NK-92 treated with Interleukin-12 subunit alpha and Interleukin-12 subunit beta, amount 100 ng/mL, for 24 hours (cell line): ENCODE data around the gene PTPRH.
"Not testable (repeated sequence)": the region's sequence is repeated elsewhere in the genome, so short reads cannot be mapped to it uniquely, and the experiment has no call there.

Experiments
- DNase-seq: peaks from one replicate; lab custom pipeline; 2025; lab: John Stamatoyannopoulos, UW

PTPRH gene

GRCh38 chr19:55225415-55225958, 16.2 kb upstream of the PTPRH start:
- DNase-seq: no peak

DNA sequence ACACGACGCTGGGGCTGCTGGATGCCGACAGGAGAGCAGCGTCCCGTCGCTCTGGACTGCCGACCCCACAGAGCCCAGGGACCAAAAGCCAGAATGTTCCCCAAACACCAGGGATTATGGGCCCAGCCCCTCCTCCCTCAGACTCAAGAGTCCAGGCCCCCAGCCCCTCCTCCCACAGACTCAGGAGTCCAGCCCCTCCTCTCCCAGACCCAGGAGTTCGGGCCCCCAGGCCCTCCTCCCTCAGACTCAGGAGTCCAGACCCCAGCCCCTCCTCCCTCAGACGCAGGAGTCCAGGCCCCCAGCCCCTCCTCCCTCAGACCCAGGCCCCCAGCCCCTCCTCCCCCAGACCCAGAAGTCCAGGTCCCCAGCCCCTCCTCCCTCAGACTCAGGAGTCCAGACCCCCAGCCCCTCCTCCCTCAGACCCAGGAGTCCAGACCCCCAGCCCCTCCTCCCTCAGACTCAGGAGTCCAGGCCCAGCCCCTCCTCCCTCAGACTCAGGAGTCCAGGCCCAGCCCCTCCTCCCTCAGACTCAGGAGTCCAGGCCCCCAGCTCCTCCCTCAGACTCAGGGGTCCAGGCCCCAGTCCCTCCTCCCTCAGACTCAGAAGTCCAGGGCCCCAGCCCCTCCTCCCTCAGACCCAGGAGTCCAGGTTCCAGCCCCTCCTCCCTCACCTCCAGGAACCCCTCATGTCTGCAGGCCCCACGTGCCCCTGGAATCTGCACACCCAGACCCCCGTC, 15.5 kb upstream of the PTPRH start:
- not testable (repeated sequence) for DNase-seq

DNA sequence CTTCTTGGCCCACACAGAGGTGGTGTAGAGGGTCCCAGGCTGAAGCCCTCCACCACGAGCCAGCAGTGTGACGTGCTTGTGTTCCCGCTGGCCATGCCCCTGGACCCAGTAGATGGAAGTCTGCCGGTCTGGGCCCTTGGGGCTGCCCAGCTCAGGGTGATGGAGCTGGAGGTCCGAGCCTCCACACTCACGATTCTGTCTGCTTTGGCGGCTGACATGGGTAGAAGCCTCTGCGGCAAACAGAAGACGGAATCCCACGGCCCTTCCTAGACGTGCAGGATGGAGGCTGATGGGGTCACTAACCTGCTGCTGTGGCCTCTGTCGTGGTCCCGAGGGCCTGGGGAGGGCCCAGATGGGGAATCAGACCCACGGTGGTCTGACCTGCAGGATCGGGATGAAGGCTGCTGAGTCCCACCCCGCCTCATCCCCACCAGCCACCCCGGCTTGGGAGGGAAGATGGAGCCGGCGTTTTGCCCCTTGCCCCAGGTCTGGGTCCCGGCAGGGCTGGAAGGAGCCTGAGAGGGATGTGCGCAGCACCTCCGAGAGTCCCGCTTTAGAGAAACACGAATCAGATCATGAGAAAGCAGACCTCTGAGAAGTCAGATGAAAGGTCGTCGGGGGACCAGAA, 14.9 kb upstream of the PTPRH start:
- DNase-seq: no peak

DNA sequence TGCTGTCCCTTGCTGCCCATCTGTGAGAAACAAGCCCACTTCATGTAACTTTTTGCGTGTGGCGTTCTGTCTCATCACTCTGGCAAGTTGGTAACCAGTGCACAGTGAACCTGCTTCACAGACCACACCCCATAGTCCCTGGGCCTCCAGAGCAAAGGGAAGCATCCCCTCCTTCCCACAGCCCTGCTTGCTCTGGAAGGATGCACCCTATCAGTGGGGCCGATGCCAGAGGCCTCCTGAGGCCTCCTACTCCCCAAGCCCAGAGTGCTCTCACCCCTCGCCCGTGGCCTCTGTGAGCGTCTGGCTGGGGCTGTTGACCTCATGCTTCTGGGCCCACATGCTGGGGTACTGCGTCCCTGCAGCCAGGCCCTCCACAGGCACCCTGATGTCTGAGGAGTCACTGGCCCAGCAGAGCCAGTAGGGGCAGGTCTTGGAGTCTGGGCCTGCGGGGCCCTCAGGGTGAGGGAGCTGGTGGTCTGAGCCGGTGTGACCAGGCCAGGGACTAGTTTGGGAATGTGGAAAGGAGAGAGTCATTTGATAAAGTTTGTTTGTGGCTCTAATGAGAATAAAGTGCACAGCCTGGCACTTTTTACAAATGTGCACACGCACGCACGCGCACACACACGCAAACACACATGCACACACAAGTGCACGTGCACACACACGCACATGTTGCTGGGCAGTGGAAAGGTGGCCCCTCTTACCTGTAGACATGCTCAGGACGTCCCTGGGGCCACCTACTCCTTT, 14.2 kb upstream of the PTPRH start:
- DNase-seq: no peak

DNA sequence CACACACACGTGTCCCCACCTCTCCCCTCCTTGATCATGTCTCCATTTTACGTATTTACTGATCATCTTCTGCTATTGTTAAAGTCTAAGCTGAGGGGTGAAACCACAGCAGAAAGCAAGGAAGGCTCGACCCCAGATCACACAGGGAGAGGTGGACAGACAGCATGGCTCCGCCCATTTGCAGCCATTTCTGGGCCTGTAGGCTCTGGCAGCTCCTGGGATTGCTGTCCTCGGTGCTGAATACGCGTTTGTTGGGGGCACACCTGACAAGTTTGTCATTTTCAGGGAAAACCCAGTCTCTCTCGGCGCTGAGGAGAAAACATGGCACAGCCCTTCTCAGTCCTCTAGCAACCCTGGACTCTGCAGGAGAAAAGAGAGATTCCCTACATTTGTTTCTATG, 11.2 kb upstream of the PTPRH start:
- no peak for DNase-seq

- no peak for DNase-seq
These were observed 7.3 kb upstream of the PTPRH start for GRCh38 chr19:55216461-55217198.

DNA sequence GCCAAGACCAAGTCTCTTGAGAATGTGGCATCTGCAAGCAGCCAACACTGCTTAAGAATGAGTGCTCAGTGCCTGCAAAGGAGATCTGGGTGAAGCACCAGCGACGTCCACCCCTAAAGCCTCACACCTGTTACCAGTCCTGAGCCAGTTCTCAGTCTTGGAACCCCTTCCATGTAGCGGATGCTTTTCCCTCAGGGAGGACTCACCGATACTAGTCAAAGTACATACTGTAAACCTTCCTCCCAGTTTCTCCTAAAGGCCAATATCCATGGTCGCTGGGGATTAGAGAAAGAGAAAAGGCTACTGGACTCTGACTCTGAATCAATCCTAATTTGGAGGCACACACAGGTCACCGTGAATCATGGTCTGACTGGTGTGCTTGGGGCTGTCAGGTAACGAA, 4.2 kb upstream of the PTPRH start:
- DNase-seq: no peak

DNA sequence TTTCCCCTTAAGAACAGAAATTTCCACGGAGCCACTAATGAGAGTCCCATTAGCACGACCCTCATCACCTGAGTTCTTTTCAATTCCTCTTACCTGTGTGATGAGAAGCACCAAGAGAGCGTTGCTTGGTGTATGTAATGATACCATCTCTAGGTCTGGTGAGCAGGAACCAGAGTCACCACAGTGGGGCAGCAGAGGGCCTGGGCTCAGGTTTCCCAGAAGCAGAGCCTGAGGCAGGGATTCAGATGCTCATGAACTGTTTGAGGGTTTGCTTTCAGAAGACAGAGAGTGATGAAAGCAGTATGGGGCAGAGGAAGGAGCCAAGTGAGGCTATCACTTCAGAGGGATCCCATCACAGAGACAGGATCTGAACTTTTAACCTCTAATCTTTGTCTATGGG, 3.1 kb upstream of the PTPRH start:
- DNase-seq: peak; percentile 54

GRCh38 chr19:55209693-55210472, 582 bp upstream of the PTPRH start:
- DNase-seq: no peak

DNA sequence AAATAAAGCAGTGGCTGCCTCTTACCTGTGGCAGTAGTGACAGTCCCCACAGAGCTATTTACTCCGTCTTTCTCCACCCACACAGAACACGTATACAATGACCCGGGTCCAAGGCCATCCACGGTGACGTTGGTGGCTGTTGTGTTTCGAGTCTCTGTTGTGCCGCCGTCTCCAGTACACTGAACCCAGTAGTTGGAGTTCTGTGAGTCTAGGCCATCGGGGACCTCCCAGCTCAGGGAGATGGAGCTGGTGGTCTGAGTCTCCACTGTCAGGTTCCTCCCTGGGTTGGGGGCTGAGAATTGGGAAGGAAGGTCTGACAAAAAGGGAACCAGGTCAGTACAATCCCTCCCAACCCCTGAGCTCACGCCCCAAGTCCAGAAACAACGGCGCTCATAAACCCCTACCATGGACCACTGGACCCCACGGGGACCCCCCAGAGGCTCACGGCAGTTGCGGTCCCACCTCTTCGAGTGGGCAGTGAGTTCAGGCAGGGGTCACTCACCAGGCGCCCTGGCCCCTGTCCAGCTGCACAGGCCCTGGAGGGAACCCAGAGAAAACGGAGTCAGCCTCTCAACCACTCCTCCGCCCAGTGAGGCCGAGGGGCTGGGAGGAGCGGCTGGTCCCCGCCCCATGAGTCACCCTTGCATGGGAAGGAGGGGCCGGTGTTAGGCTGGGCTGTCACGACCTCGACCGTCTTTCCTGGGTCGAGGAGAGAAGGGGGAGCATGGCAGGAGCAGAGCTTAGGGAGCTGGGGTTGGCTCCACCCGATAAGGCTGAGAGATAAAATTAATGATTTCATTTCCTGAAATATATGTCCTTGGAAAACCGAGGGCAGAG, 2.4 kb downstream of the PTPRH start:
- DNase-seq: no peak

DNA sequence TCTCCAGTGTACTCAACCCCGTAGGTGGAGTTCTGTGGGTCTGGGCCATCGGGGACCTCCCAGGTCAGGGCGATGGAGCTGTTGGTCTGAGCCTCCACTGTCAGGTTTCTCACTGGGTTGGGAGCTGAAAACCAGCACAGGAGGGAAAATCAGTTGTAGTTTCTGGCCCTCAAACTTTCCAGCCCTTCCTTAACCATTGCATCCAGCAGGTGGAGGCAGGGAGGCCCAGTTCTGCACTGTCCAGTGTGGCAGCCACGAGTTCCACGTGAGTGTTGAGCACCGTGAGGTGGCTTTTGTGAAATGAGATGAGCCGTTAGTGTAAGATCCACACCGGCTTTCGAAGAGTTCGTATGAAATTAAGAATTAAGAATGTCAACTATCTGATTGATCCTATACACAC, 7.1 kb downstream of the PTPRH start:
- DNase-seq: not testable (repeated sequence)

DNA sequence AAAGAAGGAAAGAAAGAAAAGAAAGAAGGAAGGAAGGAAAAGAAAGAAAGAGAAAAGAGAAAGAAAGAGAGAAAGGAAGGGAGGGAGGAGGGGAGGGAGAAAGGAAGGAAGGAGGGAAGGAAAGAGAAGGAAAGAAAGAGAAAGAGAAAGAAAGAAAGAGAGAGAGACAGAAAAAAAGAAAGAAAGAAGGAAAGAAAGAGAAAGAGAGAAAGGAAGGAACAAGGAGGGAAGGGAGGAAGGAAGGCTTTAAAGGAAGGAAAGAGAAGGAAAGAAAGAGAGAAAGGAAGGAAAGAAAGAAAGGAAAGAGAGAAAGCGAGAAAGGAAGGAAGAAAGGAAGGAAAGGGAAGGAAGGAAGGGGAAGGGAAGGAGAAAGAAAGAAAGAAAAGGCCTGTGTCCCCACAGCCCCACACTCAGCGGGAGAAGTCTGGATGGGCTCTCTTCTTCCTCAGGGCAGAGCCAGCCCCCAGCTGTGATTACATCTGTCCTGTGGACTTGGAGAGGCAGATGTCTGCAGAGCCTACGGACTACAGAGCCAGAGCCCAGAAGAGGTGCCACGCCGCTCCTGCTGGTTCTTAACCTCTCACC, 9.6 kb downstream of the PTPRH start:
- no peak for DNase-seq

- no peak for DNase-seq
These were observed 10.7 kb downstream of the PTPRH start for GRCh38 chr19:55198651-55199050.

DNA sequence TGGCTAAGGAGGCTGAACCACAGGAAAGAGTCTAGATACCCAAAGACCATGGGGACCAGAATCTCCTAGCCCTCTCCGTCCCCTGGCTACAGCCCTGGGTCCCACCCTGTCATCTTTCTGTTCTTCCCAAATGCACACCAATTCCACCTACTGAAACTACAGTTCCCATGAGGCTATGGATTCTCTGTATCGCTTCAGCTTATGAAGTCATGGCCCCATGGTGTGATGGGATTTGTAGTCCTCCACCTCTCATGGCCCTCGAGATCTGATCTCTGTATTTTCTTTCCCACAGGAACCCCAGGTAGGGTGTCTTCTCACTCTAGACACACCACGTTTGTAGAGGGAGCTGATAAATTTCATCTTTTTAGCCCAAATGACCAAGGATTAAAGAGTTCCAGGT, 11.8 kb downstream of the PTPRH start:
- DNase-seq: no peak

- no peak for DNase-seq
These were observed 12.5 kb downstream of the PTPRH start for GRCh38 chr19:55196803-55197202.

- DNase-seq: no peak
These were observed 15.8 kb downstream of the PTPRH start for GRCh38 chr19:55193481-55193880.

GRCh38 chr19:55189403-55189835, 19.9 kb downstream of the PTPRH start:
- DNase-seq: no peak

DNA sequence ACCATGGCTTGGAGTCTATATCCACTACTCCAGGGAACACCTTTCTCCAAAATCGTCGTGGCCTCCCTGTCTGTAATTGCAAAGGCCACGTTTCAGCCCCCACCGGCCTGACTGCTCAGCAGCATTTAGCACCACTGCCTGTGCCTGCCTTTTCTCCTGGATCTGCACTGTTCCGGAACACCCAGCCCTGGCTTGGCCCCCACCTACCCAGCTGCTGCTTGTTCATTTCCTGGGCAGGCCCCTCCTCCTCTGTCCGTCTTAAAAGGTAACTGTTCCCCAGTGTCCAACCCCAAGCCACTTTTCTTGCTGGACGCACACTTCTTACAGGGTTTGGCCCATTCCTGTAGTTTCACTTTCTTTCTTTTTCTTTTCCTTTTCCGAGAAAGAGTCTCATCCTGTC, 20.7 kb downstream of the PTPRH start:
- DNase-seq: no peak

- no peak for DNase-seq
These were observed 23.2 kb downstream of the PTPRH start for GRCh38 chr19:55186080-55186479.

GRCh38 chr19:55181740-55182139, 27.6 kb downstream of the PTPRH start:
- no peak for DNase-seq
